ENCODE results near the gene SEPTIN12. TPM values are rescaled to one million over a fixed set of nuclear protein-coding genes. Genes with fewer than 3 reads are reported as not detected.

Gene SEPTIN12
- total and polyA plus RNA-seq, 4 donors = not detected

GRCh38 chr16:4801962-4802658, 14.0 kb upstream of the SEPTIN12 start, which contains the start of gene ROGDI:
ROGDI (minus strand) TSS chr16:4802633; CDS start chr16:4802571, 62 bp downstream.
- H3K9ac ChIP-seq (ENCODE audit: insufficient read depth in 1 of 2, low read length in 2 of 2) = peak within 1 kb of the TSS; percentile 37 to 53
- DNase-seq (peak; percentile 63 to 76 (median 73)), ATAC-seq (ENCODE audit: insufficient read depth, low FRiP score) (peak; percentile 38)
- peak within 1 kb of the TSS; percentile 68 for H3K4me3 ChIP-seq
- H3K27ac ChIP-seq (ENCODE audit: low read depth in 1 of 2, low read length in 1 of 2) = peak within 1 kb of the TSS; percentile 86 to 90
- H3K9me3 ChIP-seq (ENCODE audit: control insufficient read depth in 4 of 4, insufficient read depth in 3 of 4, low read length in 3 of 4) = no peaks in the 10 kb centered on the region
- no peak for TF ChIP-seq CTCF (IDR thresholded peaks at IDR 0.05; ENCODE audit: control extremely low read depth, extremely low read depth)
- 0 to 1% methylated on average over 41 to 70 of the region's 70 CpGs for WGBS, 2 donors
- H3K36me3 ChIP-seq (ENCODE audit: control insufficient read depth in 4 of 4, insufficient read depth in 4 of 4, low read length in 4 of 4) = peaks cover 5 to 36% (median 15%) of the 10 kb centered on the region in 4 donors
- H3K27me3 ChIP-seq (ENCODE audit: control insufficient read depth in 3 of 3, insufficient read depth in 3 of 3, low read length in 2 of 3) = no peaks in the 10 kb centered on the region
- H3K4me1 ChIP-seq (ENCODE audit: control insufficient read depth in 5 of 5, insufficient read depth in 5 of 5, low read length in 5 of 5) = peaks cover 0 to 38% (median 14%) of the 10 kb centered on the region in 5 donors

- H3K27ac ChIP-seq (ENCODE audit: low read depth in 1 of 2, low read length in 1 of 2) = peak overlapping the region; percentile 86 to 90
- peaks cover 4 to 35% (median 16%) of the 10 kb centered on the region in 4 donors for H3K36me3 ChIP-seq (ENCODE audit: control insufficient read depth in 4 of 4, insufficient read depth in 4 of 4, low read length in 4 of 4)
- H3K4me3 ChIP-seq = no peak overlapping the region
- no peaks in the 10 kb centered on the region for H3K9me3 ChIP-seq (ENCODE audit: control insufficient read depth in 4 of 4, insufficient read depth in 3 of 4, low read length in 3 of 4)
- no peak for ATAC-seq (ENCODE audit: insufficient read depth, low FRiP score)
- DNase-seq = no peak
- peaks cover 0 to 38% (median 14%) of the 10 kb centered on the region in 5 donors for H3K4me1 ChIP-seq (ENCODE audit: control insufficient read depth in 5 of 5, insufficient read depth in 5 of 5, low read length in 5 of 5)
- TF ChIP-seq CTCF (IDR thresholded peaks at IDR 0.05; ENCODE audit: control extremely low read depth, extremely low read depth) = no peak
- peak overlapping the region; percentile 37 to 53 for H3K9ac ChIP-seq (ENCODE audit: insufficient read depth in 1 of 2, low read length in 2 of 2)
- H3K27me3 ChIP-seq (ENCODE audit: control insufficient read depth in 3 of 3, insufficient read depth in 3 of 3, low read length in 2 of 3) = no peaks in the 10 kb centered on the region
- WGBS, 2 donors = 48 to 49% methylated on average over 28 to 29 of the region's 29 CpGs
These were observed 13.2 kb upstream of the SEPTIN12 start for GRCh38 chr16:4801051-4801961.

- H3K27ac ChIP-seq (ENCODE audit: low read depth in 1 of 2, low read length in 1 of 2) = peak overlapping the region in 1 of 2 donors; percentile 29
- H3K9ac ChIP-seq (ENCODE audit: insufficient read depth in 1 of 2, low read length in 2 of 2) = no peak overlapping the region
- peaks cover 0 to 38% (median 14%) of the 10 kb centered on the region in 5 donors for H3K4me1 ChIP-seq (ENCODE audit: control insufficient read depth in 5 of 5, insufficient read depth in 5 of 5, low read length in 5 of 5)
- no peak for TF ChIP-seq CTCF (IDR thresholded peaks at IDR 0.05; ENCODE audit: control extremely low read depth, extremely low read depth)
- no peak overlapping the region for H3K4me3 ChIP-seq
- DNase-seq (no peak), ATAC-seq (ENCODE audit: insufficient read depth, low FRiP score) (no peak)
- 33 to 61% methylated on average over 17 of the region's 17 CpGs for WGBS, 2 donors
- peaks cover 0 to 36% (median 14%) of the 10 kb centered on the region in 4 donors for H3K36me3 ChIP-seq (ENCODE audit: control insufficient read depth in 4 of 4, insufficient read depth in 4 of 4, low read length in 4 of 4)
- no peaks in the 10 kb centered on the region for H3K9me3 ChIP-seq (ENCODE audit: control insufficient read depth in 4 of 4, insufficient read depth in 3 of 4, low read length in 3 of 4)
- no peaks in the 10 kb centered on the region for H3K27me3 ChIP-seq (ENCODE audit: control insufficient read depth in 3 of 3, insufficient read depth in 3 of 3, low read length in 2 of 3)
These were observed 12.3 kb upstream of the SEPTIN12 start for GRCh38 chr16:4800290-4801041.

All from lung (tissue), 12 donors.